HEK293T (cell line): ENCODE results near the gene THTPA.

Experiments
- CTCF ChIA-PET: fragments of 350-600 bp; formaldehyde crosslinking; extraction: SDS; loops from one replicate; lab custom pipeline; 2021; ENCODE audit warnings: antibody characterized with exemption, inconsistent platforms; lab: Yijun Ruan, JAX
- POLR2A ChIA-PET: fragments of 350-600 bp; formaldehyde crosslinking; extraction: SDS; loops from one replicate; lab custom pipeline; 2020; ENCODE audit warnings: antibody characterized with exemption, inconsistent platforms; lab: Yijun Ruan, JAX
- DNase-seq: peaks from one replicate; pipeline ENCODE4 v3.0.0; 2012; ENCODE audit warnings: mixed read lengths; ENCODE audit errors: extremely low spot score
- ARNT ChIP-seq: fragments of 450-650 bp; IDR thresholded peaks from 2 replicates; pipeline ENCODE4 v1.6.1; 2017; ENCODE audit warnings: mild to moderate bottlenecking
- BHLHE40 ChIP-seq: fragments of 450-650 bp; IDR thresholded peaks from 2 replicates; pipeline ENCODE4 v1.6.1; 2016; ENCODE audit warnings: mild to moderate bottlenecking, moderate library complexity, borderline replicate concordance
- CTBP1 ChIP-seq: fragments of 450-650 bp; IDR thresholded peaks from 2 replicates; pipeline ENCODE4 v1.6.1; 2016; ENCODE audit warnings: borderline replicate concordance
- ELF4 ChIP-seq: fragments of 450-650 bp; IDR thresholded peaks from 2 replicates; pipeline ENCODE4 v1.6.1; 2017; ENCODE audit warnings: antibody characterized with exemption
- FOXA1 ChIP-seq: fragments of 450-650 bp; IDR thresholded peaks from 2 replicates; pipeline ENCODE4 v1.6.1; 2016; ENCODE audit warnings: mild to moderate bottlenecking
- FOXK2 ChIP-seq: fragments of 450-650 bp; IDR thresholded peaks from 2 replicates; pipeline ENCODE4 v1.6.1; 2016; ENCODE audit warnings: mild to moderate bottlenecking
- FOXM1 ChIP-seq: fragments of 450-650 bp; IDR thresholded peaks from 2 replicates; pipeline ENCODE4 v1.6.1; 2017; ENCODE audit warnings: mild to moderate bottlenecking, borderline replicate concordance
- HDGF ChIP-seq: fragments of 450-650 bp; IDR thresholded peaks from 2 replicates; pipeline ENCODE4 v1.6.1; 2017; ENCODE audit warnings: antibody characterized with exemption, borderline replicate concordance
- L3MBTL2 ChIP-seq: fragments of 450-650 bp; conservative IDR thresholded peaks from 2 replicates; pipeline ENCODE4 v1.6.1; 2016; ENCODE audit warnings: mild to moderate bottlenecking
- LEF1 ChIP-seq: fragments of 450-650 bp; IDR thresholded peaks from 2 replicates; pipeline ENCODE4 v1.6.1; 2017; ENCODE audit warnings: mild to moderate bottlenecking, borderline replicate concordance
- NFRKB ChIP-seq: fragments of 450-650 bp; IDR thresholded peaks from 2 replicates; pipeline ENCODE4 v1.6.1; 2016; ENCODE audit warnings: mild to moderate bottlenecking, moderate library complexity
- PKNOX1 ChIP-seq: fragments of 450-650 bp; IDR thresholded peaks from 2 replicates; pipeline ENCODE4 v1.6.1; 2016
- SP1 ChIP-seq: fragments of 450-650 bp; IDR thresholded peaks from 2 replicates; pipeline ENCODE4 v1.6.1; 2017
- SUZ12 ChIP-seq: fragments of 450-650 bp; IDR thresholded peaks from 2 replicates; pipeline ENCODE4 v1.6.1; 2016; ENCODE audit warnings: mild to moderate bottlenecking
- TARDBP ChIP-seq: fragments of 450-650 bp; IDR thresholded peaks from 2 replicates; pipeline ENCODE4 v1.6.1; 2016
- ZNF384 ChIP-seq: fragments of 450-650 bp; IDR thresholded peaks from 2 replicates; pipeline ENCODE4 v1.6.1; 2016

Gene THTPA

GRCh38 chr14:23524954-23525353 lies 31.1 kb upstream of the THTPA start:
- POLR2A ChIA-PET = interaction anchor here (2.8 kb wide), 1 partner anchor 31 kb away, joined by 9 read pairs; the partner anchor contains the start of gene THTPA
- CTCF ChIA-PET = interaction anchor here (0.7 kb wide), 1 partner anchor 50 kb away, joined by 3 read pairs; no protein-coding TSS in a partner anchor
- DNase-seq = no peak
- TF ChIP-seq LEF1 = no peak
- TF ChIP-seq CTBP1 = no peak
- no peak for TF ChIP-seq FOXM1
- TF ChIP-seq TARDBP = no peak
- no peak for TF ChIP-seq PKNOX1
- TF ChIP-seq BHLHE40 = no peak
- TF ChIP-seq SP1 = no peak
- TF ChIP-seq HDGF = no peak
- no peak for TF ChIP-seq FOXK2

- CTCF ChIA-PET = interaction anchor here (0.5 to 0.7 kb wide), 2 partner anchors 47 to 50 kb away, joined by 3 to 5 read pairs; no protein-coding TSS in a partner anchor
- no peak for DNase-seq
- POLR2A ChIA-PET = interaction anchor here (2.8 kb wide), 1 partner anchor 30 kb away, joined by 9 read pairs; the partner anchor contains the start of gene THTPA
- no peak for TF ChIP-seq NFRKB
- no peak for TF ChIP-seq SP1
- no peak for TF ChIP-seq LEF1
Observed at GRCh38 chr14:23525611-23526010, 30.5 kb upstream of the THTPA start.

- ChIA-PET POLR2A (interaction anchor here (2.3 kb wide), 1 partner anchor 28 kb away, joined by 10 read pairs; the partner anchor contains the start of gene THTPA), CTCF (interaction anchor here (1.0 kb wide), 1 partner anchor 10 kb away, joined by 6 read pairs; no protein-coding TSS in a partner anchor)
- no peak for DNase-seq
- TF ChIP-seq ARNT (no peak), FOXM1 (no peak), ZNF384 (no peak), CTBP1 (no peak), FOXA1 (no peak)
Observed at GRCh38 chr14:23528555-23528954, 27.5 kb upstream of the THTPA start.

- DNase-seq = no peak
- ChIA-PET CTCF (interaction anchor here (1.0 kb wide), 1 partner anchor 9 kb away, joined by 6 read pairs; no protein-coding TSS in a partner anchor), POLR2A (interaction anchor here (2.3 kb wide), 1 partner anchor 27 kb away, joined by 10 read pairs; the partner anchor contains the start of gene THTPA)
- TF ChIP-seq SUZ12 = no peak
- no peak for TF ChIP-seq FOXK2
- no peak for TF ChIP-seq FOXM1
- TF ChIP-seq L3MBTL2 = no peak
- no peak for TF ChIP-seq FOXA1
- no peak for TF ChIP-seq BHLHE40
- no peak for TF ChIP-seq ELF4
- no peak for TF ChIP-seq NFRKB
- TF ChIP-seq LEF1 = no peak
- TF ChIP-seq SP1 = no peak
- no peak for TF ChIP-seq ZNF384
- no peak for TF ChIP-seq PKNOX1
Observed at GRCh38 chr14:23529016-23529415, 27.1 kb upstream of the THTPA start.

- no peak for DNase-seq
- ChIA-PET CTCF (interaction anchor here (1.4 kb wide), 1 partner anchor 8 kb away, joined by 5 read pairs; no protein-coding TSS in a partner anchor), POLR2A (interaction anchor here (1.3 kb wide), 1 partner anchor 9 kb away, joined by 4 read pairs; no protein-coding TSS in a partner anchor)
- TF ChIP-seq FOXK2 = no peak
- no peak for TF ChIP-seq ZNF384
- no peak for TF ChIP-seq ARNT
- TF ChIP-seq FOXA1 = no peak
- no peak for TF ChIP-seq HDGF
- no peak for TF ChIP-seq SP1
- no peak for TF ChIP-seq NFRKB
- TF ChIP-seq CTBP1 = no peak
- no peak for TF ChIP-seq SUZ12
- no peak for TF ChIP-seq LEF1
- no peak for TF ChIP-seq PKNOX1
- TF ChIP-seq TARDBP = no peak
- no peak for TF ChIP-seq FOXM1
- TF ChIP-seq L3MBTL2 = no peak
Observed at GRCh38 chr14:23530375-23531055, 25.6 kb upstream of the THTPA start.

GRCh38 chr14:23531391-23531790 lies 24.7 kb upstream of the THTPA start:
- ChIA-PET CTCF (no interaction called here), POLR2A (interaction anchor here (0.9 to 1.3 kb wide), 2 partner anchors 9 to 24 kb away, joined by 3 to 4 read pairs; no protein-coding TSS in a partner anchor)
- no peak for DNase-seq
- TF ChIP-seq FOXA1 (no peak), ARNT (no peak), BHLHE40 (no peak)

- TF ChIP-seq TARDBP = no peak
- no peak for TF ChIP-seq HDGF
- no peak for TF ChIP-seq ELF4
- TF ChIP-seq CTBP1 = no peak
- no peak for TF ChIP-seq LEF1
- TF ChIP-seq FOXA1 = no peak
- TF ChIP-seq FOXM1 = no peak
- no peak for TF ChIP-seq SUZ12
- TF ChIP-seq ZNF384 = no peak
- TF ChIP-seq L3MBTL2 = no peak
- no peak for TF ChIP-seq SP1
- no peak for TF ChIP-seq ARNT
- TF ChIP-seq PKNOX1 = no peak
- TF ChIP-seq NFRKB = no peak
- TF ChIP-seq FOXK2 = no peak
- DNase-seq = no peak
- CTCF ChIA-PET = interaction anchor here (0.6 to 1.1 kb wide), 3 partner anchors 19 to 39 kb away, joined by 3 read pairs; partner anchors contain the start of gene ZFHX2
- POLR2A ChIA-PET = no interaction called here
Observed at GRCh38 chr14:23532658-23533057, 23.4 kb upstream of the THTPA start.
